ENCODE results near the gene TXNDC15.

TXNDC15 gene

DNA sequence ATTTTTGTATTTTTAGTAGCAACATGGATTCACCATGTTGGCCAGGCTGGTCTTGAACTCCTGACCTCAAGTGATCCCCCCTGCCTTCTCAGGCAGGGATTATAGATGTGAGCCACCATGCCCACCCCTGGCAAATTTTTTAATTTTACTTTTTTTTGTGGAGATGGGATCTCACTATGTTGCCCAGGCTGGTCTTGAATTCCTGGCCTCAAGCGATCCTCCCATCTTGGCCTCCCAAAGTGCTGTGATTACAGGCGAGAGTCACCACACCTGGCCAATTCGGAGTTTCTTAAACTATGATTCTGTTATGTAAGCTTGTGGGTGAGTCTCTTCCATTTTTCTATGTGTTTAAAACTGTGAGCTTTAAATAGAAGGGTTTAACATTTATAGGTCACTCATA lies 58.3 kb downstream of the TXNDC15 start (continued):
- TF ChIP-seq, protein P1, sequence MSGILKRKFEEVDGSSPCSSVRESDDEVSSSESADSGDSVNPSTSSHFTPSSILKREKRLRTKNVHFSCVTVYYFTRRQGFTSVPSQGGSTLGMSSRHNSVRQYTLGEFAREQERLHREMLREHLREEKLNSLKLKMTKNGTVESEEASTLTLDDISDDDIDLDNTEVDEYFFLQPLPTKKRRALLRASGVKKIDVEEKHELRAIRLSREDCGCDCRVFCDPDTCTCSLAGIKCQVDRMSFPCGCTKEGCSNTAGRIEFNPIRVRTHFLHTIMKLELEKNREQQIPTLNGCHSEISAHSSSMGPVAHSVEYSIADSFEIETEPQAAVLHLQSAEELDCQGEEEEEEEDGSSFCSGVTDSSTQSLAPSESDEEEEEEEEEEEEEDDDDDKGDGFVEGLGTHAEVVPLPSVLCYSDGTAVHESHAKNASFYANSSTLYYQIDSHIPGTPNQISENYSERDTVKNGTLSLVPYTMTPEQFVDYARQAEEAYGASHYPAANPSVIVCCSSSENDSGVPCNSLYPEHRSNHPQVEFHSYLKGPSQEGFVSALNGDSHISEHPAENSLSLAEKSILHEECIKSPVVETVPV (CRISPR knock-in tag; IDR thresholded peaks at IDR 0.05), result no peak
- TF ChIP-seq GLIS3 (CRISPR knock-in tag; IDR thresholded peaks at IDR 0.05) (no peak), ZFP30 (CRISPR knock-in tag; IDR thresholded peaks at IDR 0.05) (no peak)

DNA sequence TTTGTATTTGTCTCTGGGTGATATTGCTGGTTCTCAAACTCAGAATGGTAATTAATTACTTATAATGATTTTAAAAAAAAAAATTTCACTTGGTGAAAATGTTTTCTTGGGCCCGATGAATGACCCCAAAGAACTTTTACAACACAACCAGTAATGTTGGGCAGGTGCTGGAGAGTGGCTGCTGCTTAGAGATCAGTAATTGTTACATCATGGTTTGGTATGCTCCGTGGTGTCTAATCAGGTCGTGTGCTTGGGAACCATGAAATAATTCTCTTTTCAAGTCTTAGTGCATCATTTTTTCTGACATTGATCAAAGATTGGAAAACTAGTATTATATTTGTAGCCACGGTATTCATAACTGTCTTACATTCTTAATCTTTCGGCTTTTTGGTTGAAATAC lies 60.0 kb downstream of the TXNDC15 start:
- ATAC-seq, result no peak
- TF ChIP-seq POU6F1 (CRISPR knock-in tag; IDR thresholded peaks at IDR 0.05; ENCODE audit: borderline replicate concordance, low read depth), result no peak
- no peak for TF ChIP-seq BACH2 (CRISPR knock-in tag; IDR thresholded peaks at IDR 0.05; ENCODE audit: borderline replicate concordance)
- TF ChIP-seq GLIS3 (CRISPR knock-in tag; IDR thresholded peaks at IDR 0.05), result no peak
- no peak for TF ChIP-seq ZNF8 (CRISPR knock-in tag; IDR thresholded peaks at IDR 0.05)
- TF ChIP-seq ZFP30 (CRISPR knock-in tag; IDR thresholded peaks at IDR 0.05), result no peak
- TF ChIP-seq SNAI2 (CRISPR knock-in tag; IDR thresholded peaks at IDR 0.05), result no peak
- TF ChIP-seq, protein P2, sequence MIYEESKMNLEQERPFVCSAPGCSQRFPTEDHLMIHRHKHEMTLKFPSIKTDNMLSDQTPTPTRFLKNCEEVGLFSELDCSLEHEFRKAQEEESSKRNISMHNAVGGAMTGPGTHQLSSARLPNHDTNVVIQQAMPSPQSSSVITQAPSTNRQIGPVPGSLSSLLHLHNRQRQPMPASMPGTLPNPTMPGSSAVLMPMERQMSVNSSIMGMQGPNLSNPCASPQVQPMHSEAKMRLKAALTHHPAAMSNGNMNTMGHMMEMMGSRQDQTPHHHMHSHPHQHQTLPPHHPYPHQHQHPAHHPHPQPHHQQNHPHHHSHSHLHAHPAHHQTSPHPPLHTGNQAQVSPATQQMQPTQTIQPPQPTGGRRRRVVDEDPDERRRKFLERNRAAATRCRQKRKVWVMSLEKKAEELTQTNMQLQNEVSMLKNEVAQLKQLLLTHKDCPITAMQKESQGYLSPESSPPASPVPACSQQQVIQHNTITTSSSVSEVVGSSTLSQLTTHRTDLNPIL (CRISPR knock-in tag; IDR thresholded peaks at IDR 0.05; ENCODE audit: low read depth), result no peak
- TF ChIP-seq CSDC2 (CRISPR knock-in tag; IDR thresholded peaks at IDR 0.05), result no peak
- no peak for TF ChIP-seq ARNTL (CRISPR knock-in tag; IDR thresholded peaks at IDR 0.05; ENCODE audit: borderline replicate concordance, low read depth)
- TF ChIP-seq, protein P3, sequence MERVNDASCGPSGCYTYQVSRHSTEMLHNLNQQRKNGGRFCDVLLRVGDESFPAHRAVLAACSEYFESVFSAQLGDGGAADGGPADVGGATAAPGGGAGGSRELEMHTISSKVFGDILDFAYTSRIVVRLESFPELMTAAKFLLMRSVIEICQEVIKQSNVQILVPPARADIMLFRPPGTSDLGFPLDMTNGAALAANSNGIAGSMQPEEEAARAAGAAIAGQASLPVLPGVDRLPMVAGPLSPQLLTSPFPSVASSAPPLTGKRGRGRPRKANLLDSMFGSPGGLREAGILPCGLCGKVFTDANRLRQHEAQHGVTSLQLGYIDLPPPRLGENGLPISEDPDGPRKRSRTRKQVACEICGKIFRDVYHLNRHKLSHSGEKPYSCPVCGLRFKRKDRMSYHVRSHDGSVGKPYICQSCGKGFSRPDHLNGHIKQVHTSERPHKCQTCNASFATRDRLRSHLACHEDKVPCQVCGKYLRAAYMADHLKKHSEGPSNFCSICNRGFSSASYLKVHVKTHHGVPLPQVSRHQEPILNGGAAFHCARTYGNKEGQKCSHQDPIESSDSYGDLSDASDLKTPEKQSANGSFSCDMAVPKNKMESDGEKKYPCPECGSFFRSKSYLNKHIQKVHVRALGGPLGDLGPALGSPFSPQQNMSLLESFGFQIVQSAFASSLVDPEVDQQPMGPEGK (CRISPR knock-in tag; IDR thresholded peaks at IDR 0.05; ENCODE audit: borderline replicate concordance), result no peak
- no peak for TF ChIP-seq ZNF70 (CRISPR knock-in tag; IDR thresholded peaks at IDR 0.05)
- no peak for TF ChIP-seq PPARA (CRISPR knock-in tag; IDR thresholded peaks at IDR 0.05; ENCODE audit: borderline replicate concordance)

GRCh38 chr5:134935711-134936602 lies 61.8 kb downstream of the TXNDC15 start:
- TF ChIP-seq, protein P2 (CRISPR knock-in tag; IDR thresholded peaks at IDR 0.05; ENCODE audit: low read depth), result no peak
- TF ChIP-seq ZNF8 (CRISPR knock-in tag; IDR thresholded peaks at IDR 0.05) (no peak), SNAI2 (CRISPR knock-in tag; IDR thresholded peaks at IDR 0.05) (no peak), BACH2 (CRISPR knock-in tag; IDR thresholded peaks at IDR 0.05; ENCODE audit: borderline replicate concordance) (no peak), ISL1 (CRISPR knock-in tag; IDR thresholded peaks at IDR 0.05) (no peak), POU6F1 (CRISPR knock-in tag; IDR thresholded peaks at IDR 0.05; ENCODE audit: borderline replicate concordance, low read depth) (no peak), ZC3H10 (CRISPR knock-in tag; IDR thresholded peaks at IDR 0.05) (no peak), PPARA (CRISPR knock-in tag; IDR thresholded peaks at IDR 0.05; ENCODE audit: borderline replicate concordance) (no peak), ZNF565 (CRISPR knock-in tag; conservative IDR thresholded peaks at IDR 0.05; ENCODE audit: low read depth) (no peak), ZFP30 (CRISPR knock-in tag; IDR thresholded peaks at IDR 0.05) (no peak), ESRRG (CRISPR knock-in tag; IDR thresholded peaks at IDR 0.05) (no peak)
- TF ChIP-seq, protein P3 (CRISPR knock-in tag; IDR thresholded peaks at IDR 0.05; ENCODE audit: borderline replicate concordance), result no peak
- no peak for ATAC-seq
